ENCODE measurements around the gene LRRC71.

DNA sequence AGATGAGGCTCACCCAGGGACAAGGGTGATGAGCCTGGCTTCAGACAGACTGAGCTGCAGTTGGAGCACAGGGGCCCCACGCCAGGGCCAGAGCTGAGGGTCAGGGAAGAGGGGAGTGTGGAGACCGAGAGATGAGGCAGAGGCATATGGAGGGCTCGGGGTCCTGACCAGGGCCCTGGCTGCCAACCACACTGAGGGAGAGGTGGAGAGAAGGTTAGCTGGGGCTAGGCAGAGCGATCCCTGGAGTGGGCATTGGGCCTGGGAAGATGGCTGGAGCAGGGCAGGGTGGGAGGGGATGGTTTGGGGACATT is 18.9 kb upstream of the LRRC71 start:
- no peak for TF ChIP-seq CTCF (IDR thresholded peaks at IDR 0.05)
- no peak for TF ChIP-seq POLR2A (IDR thresholded peaks at IDR 0.05)

Measured in lower leg skin (tissue), 3 donors.